ENCODE results near the gene ADIPOQ. TPM values are rescaled to one million over a fixed set of nuclear protein-coding genes. Genes with fewer than 3 reads are reported as not detected.
A peak's percentile ranks its signal among the peaks of the same experiment; 100 is the strongest.
"Not testable (repeated sequence)": the region's sequence is repeated elsewhere in the genome, so short reads cannot be mapped to it uniquely, and the experiment has no call there.

The ADIPOQ gene
- total RNA-seq: not detected
- not detected for polyA plus RNA-seq

DNA sequence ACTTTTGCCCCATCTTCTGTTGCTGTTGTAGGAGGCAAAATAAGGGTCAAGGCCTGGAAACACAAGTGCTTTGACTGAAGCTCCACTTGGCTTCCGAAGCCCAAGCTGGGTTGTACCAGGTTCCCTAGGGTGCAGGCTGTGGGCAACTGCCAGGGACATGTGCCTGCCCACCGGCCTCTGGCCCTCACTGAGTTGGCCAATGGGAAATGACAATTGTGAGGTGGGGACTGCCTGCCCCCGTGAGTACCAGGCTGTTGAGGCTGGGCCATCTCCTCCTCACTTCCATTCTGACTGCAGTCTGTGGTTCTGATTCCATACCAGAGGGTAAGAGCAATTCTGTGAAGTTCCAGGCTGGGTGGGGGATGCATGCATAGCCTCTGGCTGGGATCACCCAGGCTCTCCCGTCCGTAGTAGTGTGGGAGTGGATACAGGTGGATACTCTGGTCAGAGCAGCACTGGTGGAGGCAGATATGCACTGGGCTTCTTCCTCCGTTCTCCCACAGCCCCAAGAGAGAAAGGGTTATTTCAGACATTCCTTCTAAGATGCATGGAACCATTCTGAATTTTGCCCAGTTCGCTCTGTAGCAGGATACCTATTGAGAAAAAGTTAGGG is at the start of gene ADIPOQ:
Gene ADIPOQ, plus strand, starts transcription at position 285 of the 613 bp plus-strand sequence. CDS start 10,349 bp downstream, outside the sequence.
- no peak for DNase-seq
- no peaks in the 10 kb centered on the region for H3K36me3 Mint-ChIP-seq

GRCh38 chr3:186798239-186798874 is 44.2 kb upstream of the ADIPOQ start:
- DNase-seq: peak in 1 of 3 donors; percentile 47
- Mint-ChIP-seq H3K27me3 (peaks cover 4% of the 10 kb centered on the region), H3K4me1 (peaks cover 16 to 29% (median 23%) of the 10 kb centered on the region in 4 donors), H3K9me3 (no peaks in the 10 kb centered on the region), H3K27ac (peak overlapping the region in 2 of 3 donors; percentile 11 to 54), H3K36me3 (peaks cover 34% of the 10 kb centered on the region), H3K4me3 (no peak overlapping the region)
- peaks cover 45% of the 10 kb centered on the region for H3K36me3 ChIP-seq (ENCODE audit: control insufficient read depth, insufficient read depth, low read length)
- no peaks in the 10 kb centered on the region for H3K27me3 ChIP-seq (ENCODE audit: control insufficient read depth, insufficient read depth, low read length)
- H3K27ac ChIP-seq (ENCODE audit: insufficient read depth, low read length, poor library complexity, severe bottlenecking): no peak overlapping the region
- no peak for ATAC-seq (ENCODE audit: low read depth in 2 of 2)
- H3K9me3 ChIP-seq (ENCODE audit: control insufficient read depth in 2 of 2, low read length in 2 of 2): no peaks in the 10 kb centered on the region
- H3K4me3 ChIP-seq (ENCODE audit: low read depth, low read length): no peak overlapping the region
- peaks cover 16% of the 10 kb centered on the region for H3K4me1 ChIP-seq (ENCODE audit: control insufficient read depth, insufficient read depth, low read length, poor library complexity, severe bottlenecking)

More for the DNA sequence above, at the start of gene ADIPOQ:
- Histone ChIP-seq H3K4me3 (ENCODE audit: low read depth, low read length) (no peak within 1 kb of the TSS), H3K9me3 (ENCODE audit: control insufficient read depth in 2 of 2, low read length in 2 of 2) (no peaks in the 10 kb centered on the region), H3K36me3 (ENCODE audit: control insufficient read depth, insufficient read depth, low read length) (no peaks in the 10 kb centered on the region), H3K27ac (ENCODE audit: insufficient read depth, low read length, poor library complexity, severe bottlenecking) (no peak within 1 kb of the TSS), H3K4me1 (ENCODE audit: control insufficient read depth, insufficient read depth, low read length, poor library complexity, severe bottlenecking) (no peaks in the 10 kb centered on the region), H3K27me3 (ENCODE audit: control insufficient read depth, insufficient read depth, low read length) (peaks cover 5% of the 10 kb centered on the region)
- Mint-ChIP-seq H3K27me3 (peaks cover 31% of the 10 kb centered on the region), H3K9me3 (no peaks in the 10 kb centered on the region), H3K27ac (peak within 1 kb of the TSS in 1 of 3 donors; percentile 88), H3K4me3 (no peak within 1 kb of the TSS), H3K4me1 (no peaks in the 10 kb centered on the region)
- ATAC-seq (ENCODE audit: low read depth in 2 of 2): no peak

DNA sequence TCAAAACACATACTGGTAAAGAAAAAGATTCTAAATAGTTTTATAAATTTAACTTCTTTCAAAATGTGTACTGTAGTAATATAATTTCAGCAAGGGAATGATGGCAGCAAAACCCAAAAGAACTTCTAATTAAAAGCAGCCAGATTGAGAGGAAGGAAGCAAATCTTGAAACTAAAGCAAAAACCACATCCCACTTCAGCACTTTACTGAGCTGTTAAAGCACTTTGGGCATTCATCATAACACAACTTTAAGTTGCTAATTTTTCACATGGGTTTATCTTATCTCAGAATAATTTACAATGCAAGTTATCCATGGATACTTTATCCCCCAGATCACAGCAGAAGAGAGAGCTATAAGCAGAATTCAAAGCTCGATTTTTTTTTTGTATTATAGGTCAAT is 42.2 kb upstream of the ADIPOQ start:
- peaks cover 18 to 38% (median 29%) of the 10 kb centered on the region in 4 donors for H3K4me1 Mint-ChIP-seq
- peak overlapping the region in 2 of 4 donors; percentile 5 to 24 for H3K4me3 Mint-ChIP-seq
- H3K4me3 ChIP-seq (ENCODE audit: low read depth, low read length): peak overlapping the region; percentile 23

DNA sequence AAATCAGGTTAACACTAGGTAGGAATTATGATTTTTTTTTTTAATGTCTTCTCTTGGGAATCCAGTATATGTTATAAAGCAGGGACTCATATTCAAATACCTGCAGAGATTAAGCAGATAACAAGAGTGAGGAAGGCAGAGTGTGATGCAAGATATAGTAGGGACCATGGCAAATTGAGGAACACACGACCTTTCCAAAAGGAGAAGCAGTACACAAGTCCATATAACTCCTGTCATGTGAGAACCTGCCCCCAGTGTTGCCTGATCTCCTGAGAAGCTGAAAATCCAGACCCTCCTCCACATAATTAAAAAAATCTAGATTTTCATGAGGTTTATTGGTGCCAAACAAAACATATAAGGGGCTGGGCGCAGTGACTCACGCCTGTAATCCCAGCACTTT is 39.8 kb upstream of the ADIPOQ start:
- Histone ChIP-seq H3K27ac (ENCODE audit: insufficient read depth, low read length, poor library complexity, severe bottlenecking) (no peak overlapping the region), H3K4me3 (ENCODE audit: low read depth, low read length) (no peak overlapping the region), H3K9me3 (ENCODE audit: control insufficient read depth in 2 of 2, low read length in 2 of 2) (no peaks in the 10 kb centered on the region), H3K4me1 (ENCODE audit: control insufficient read depth, insufficient read depth, low read length, poor library complexity, severe bottlenecking) (peaks cover 41% of the 10 kb centered on the region), H3K36me3 (ENCODE audit: control insufficient read depth, insufficient read depth, low read length) (peaks cover 27% of the 10 kb centered on the region), H3K27me3 (ENCODE audit: control insufficient read depth, insufficient read depth, low read length) (no peaks in the 10 kb centered on the region)
- no peaks in the 10 kb centered on the region for H3K27me3 Mint-ChIP-seq
- H3K27ac Mint-ChIP-seq: no peak overlapping the region
- H3K9me3 Mint-ChIP-seq: no peaks in the 10 kb centered on the region
- H3K36me3 Mint-ChIP-seq: peaks cover 22% of the 10 kb centered on the region
- DNase-seq (no peak), ATAC-seq (ENCODE audit: low read depth in 2 of 2) (no peak)
- peaks cover 26 to 55% (median 46%) of the 10 kb centered on the region in 4 donors for H3K4me1 Mint-ChIP-seq
- peak overlapping the region in 2 of 4 donors; percentile 63 to 67 for H3K4me3 Mint-ChIP-seq

More for the DNA sequence above, 42.2 kb upstream of the ADIPOQ start:
- peaks cover 4% of the 10 kb centered on the region for H3K27me3 Mint-ChIP-seq
- H3K36me3 ChIP-seq (ENCODE audit: control insufficient read depth, insufficient read depth, low read length): peaks cover 38% of the 10 kb centered on the region
- peaks cover 29% of the 10 kb centered on the region for H3K36me3 Mint-ChIP-seq
- H3K9me3 ChIP-seq (ENCODE audit: control insufficient read depth in 2 of 2, low read length in 2 of 2): no peaks in the 10 kb centered on the region
- peaks cover 23% of the 10 kb centered on the region for H3K4me1 ChIP-seq (ENCODE audit: control insufficient read depth, insufficient read depth, low read length, poor library complexity, severe bottlenecking)
- no peaks in the 10 kb centered on the region for H3K27me3 ChIP-seq (ENCODE audit: control insufficient read depth, insufficient read depth, low read length)
- DNase-seq (peak in 1 of 3 donors; percentile 58), ATAC-seq (ENCODE audit: low read depth in 2 of 2) (no peak)
- H3K9me3 Mint-ChIP-seq: no peaks in the 10 kb centered on the region
- H3K27ac ChIP-seq (ENCODE audit: insufficient read depth, low read length, poor library complexity, severe bottlenecking): peak overlapping the region; percentile 28
- H3K27ac Mint-ChIP-seq: peak overlapping the region in 2 of 3 donors; percentile 56 to 67

- H3K27ac ChIP-seq (ENCODE audit: insufficient read depth, low read length, poor library complexity, severe bottlenecking); H3K27me3 Mint-ChIP-seq; H3K27me3 ChIP-seq (ENCODE audit: control insufficient read depth, insufficient read depth, low read length); H3K4me3 ChIP-seq (ENCODE audit: low read depth, low read length); H3K9me3 Mint-ChIP-seq; ATAC-seq (ENCODE audit: low read depth in 2 of 2); H3K27ac Mint-ChIP-seq; DNase-seq; H3K9me3 ChIP-seq (ENCODE audit: control insufficient read depth in 2 of 2, low read length in 2 of 2): not testable (repeated sequence)
- Mint-ChIP-seq H3K4me1 (peaks cover 23 to 49% (median 42%) of the 10 kb centered on the region in 4 donors), H3K4me3 (peak overlapping the region in 1 of 4 donors; percentile 63), H3K36me3 (peaks cover 20% of the 10 kb centered on the region)
- Histone ChIP-seq H3K4me1 (ENCODE audit: control insufficient read depth, insufficient read depth, low read length, poor library complexity, severe bottlenecking) (peaks cover 36% of the 10 kb centered on the region), H3K36me3 (ENCODE audit: control insufficient read depth, insufficient read depth, low read length) (peaks cover 25% of the 10 kb centered on the region)
These were observed 39.1 kb upstream of the ADIPOQ start for GRCh38 chr3:186803447-186803846.

- peak within 1 kb of the TSS; percentile 95 to 96 (median 96) for H3K27ac Mint-ChIP-seq
- Histone ChIP-seq H3K4me1 (ENCODE audit: control insufficient read depth, insufficient read depth, low read length, poor library complexity, severe bottlenecking) (peaks cover 25% of the 10 kb centered on the region), H3K27me3 (ENCODE audit: control insufficient read depth, insufficient read depth, low read length) (no peaks in the 10 kb centered on the region), H3K9me3 (ENCODE audit: control insufficient read depth in 2 of 2, low read length in 2 of 2) (no peaks in the 10 kb centered on the region), H3K36me3 (ENCODE audit: control insufficient read depth, insufficient read depth, low read length) (peaks cover 8% of the 10 kb centered on the region), H3K27ac (ENCODE audit: insufficient read depth, low read length, poor library complexity, severe bottlenecking) (peak within 1 kb of the TSS; percentile 90), H3K4me3 (ENCODE audit: low read depth, low read length) (peak within 1 kb of the TSS; percentile 88)
- peak; percentile 81 to 88 (median 83) for DNase-seq
- H3K4me1 Mint-ChIP-seq: peaks cover 13 to 32% (median 23%) of the 10 kb centered on the region in 4 donors
- peak; percentile 86 for ATAC-seq (ENCODE audit: low read depth in 2 of 2)
- H3K36me3 Mint-ChIP-seq: peaks cover 9% of the 10 kb centered on the region
- H3K4me3 Mint-ChIP-seq: peak within 1 kb of the TSS; percentile 95 to 98 (median 97)
- no peaks in the 10 kb centered on the region for H3K27me3 Mint-ChIP-seq
- H3K9me3 Mint-ChIP-seq: no peaks in the 10 kb centered on the region
These were observed 36.1 kb upstream of the ADIPOQ start, which contains the start of gene RFC4 for GRCh38 chr3:186806089-186807055. Gene RFC4 (minus strand): TSS chr3:186806482. CDS start chr3:186804713, 1,769 bp downstream.

GRCh38 chr3:186807231-186807630 is 35.3 kb upstream of the ADIPOQ start:
- Histone ChIP-seq H3K4me3 (ENCODE audit: low read depth, low read length) (peak overlapping the region; percentile 88), H3K27me3 (ENCODE audit: control insufficient read depth, insufficient read depth, low read length) (no peaks in the 10 kb centered on the region), H3K36me3 (ENCODE audit: control insufficient read depth, insufficient read depth, low read length) (peaks cover 8% of the 10 kb centered on the region), H3K9me3 (ENCODE audit: control insufficient read depth in 2 of 2, low read length in 2 of 2) (no peaks in the 10 kb centered on the region), H3K4me1 (ENCODE audit: control insufficient read depth, insufficient read depth, low read length, poor library complexity, severe bottlenecking) (peaks cover 25% of the 10 kb centered on the region), H3K27ac (ENCODE audit: insufficient read depth, low read length, poor library complexity, severe bottlenecking) (peak overlapping the region; percentile 90)
- Mint-ChIP-seq H3K4me3 (peak overlapping the region; percentile 95 to 98 (median 97)), H3K4me1 (peaks cover 13 to 32% (median 23%) of the 10 kb centered on the region in 4 donors), H3K9me3 (no peaks in the 10 kb centered on the region), H3K27ac (peak overlapping the region; percentile 95 to 96 (median 96)), H3K27me3 (no peaks in the 10 kb centered on the region), H3K36me3 (peaks cover 8% of the 10 kb centered on the region)
- DNase-seq (peak in 1 of 3 donors; percentile 41), ATAC-seq (ENCODE audit: low read depth in 2 of 2) (no peak)

All from CD4-positive, CD25-positive, alpha-beta regulatory T cell (primary cell).